Activated CD4-positive, alpha-beta T cell treated with anti-CD3 and anti-CD28 coated beads for 48 hours (primary cell): ENCODE measurements around the gene KRTAP10-2.

Source experiments
- DNase-seq: peaks from one replicate; pipeline ENCODE4 v3.0.0-alpha.2; 2020

The KRTAP10-2 gene

GRCh38 chr21:44537930-44538911, 13.1 kb downstream of the KRTAP10-2 start:
- DNase-seq = no peak

DNA sequence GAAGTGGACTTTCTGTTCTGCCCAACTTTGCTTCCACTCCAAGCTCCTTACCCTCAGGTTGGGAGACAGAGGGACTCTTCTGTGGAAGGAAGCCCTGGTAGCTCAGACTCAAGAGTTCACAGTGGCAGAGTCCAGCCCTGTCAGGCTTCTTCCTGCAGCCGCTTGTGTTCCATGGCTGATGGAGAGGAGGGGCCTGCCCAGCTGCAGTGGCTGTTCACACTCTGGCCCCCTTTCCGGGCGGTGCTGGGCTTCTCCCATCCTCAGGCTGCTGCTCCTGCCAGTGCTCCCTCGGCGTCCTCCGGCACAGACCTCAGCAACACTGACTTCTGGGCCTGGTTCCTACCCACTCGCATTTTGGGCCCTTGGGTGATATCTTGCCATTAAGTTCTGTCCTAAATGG, 15.3 kb downstream of the KRTAP10-2 start:
- peak; percentile 0 for DNase-seq

- no peak for DNase-seq
Observed at GRCh38 chr21:44534688-44535087, 16.6 kb downstream of the KRTAP10-2 start.

DNA sequence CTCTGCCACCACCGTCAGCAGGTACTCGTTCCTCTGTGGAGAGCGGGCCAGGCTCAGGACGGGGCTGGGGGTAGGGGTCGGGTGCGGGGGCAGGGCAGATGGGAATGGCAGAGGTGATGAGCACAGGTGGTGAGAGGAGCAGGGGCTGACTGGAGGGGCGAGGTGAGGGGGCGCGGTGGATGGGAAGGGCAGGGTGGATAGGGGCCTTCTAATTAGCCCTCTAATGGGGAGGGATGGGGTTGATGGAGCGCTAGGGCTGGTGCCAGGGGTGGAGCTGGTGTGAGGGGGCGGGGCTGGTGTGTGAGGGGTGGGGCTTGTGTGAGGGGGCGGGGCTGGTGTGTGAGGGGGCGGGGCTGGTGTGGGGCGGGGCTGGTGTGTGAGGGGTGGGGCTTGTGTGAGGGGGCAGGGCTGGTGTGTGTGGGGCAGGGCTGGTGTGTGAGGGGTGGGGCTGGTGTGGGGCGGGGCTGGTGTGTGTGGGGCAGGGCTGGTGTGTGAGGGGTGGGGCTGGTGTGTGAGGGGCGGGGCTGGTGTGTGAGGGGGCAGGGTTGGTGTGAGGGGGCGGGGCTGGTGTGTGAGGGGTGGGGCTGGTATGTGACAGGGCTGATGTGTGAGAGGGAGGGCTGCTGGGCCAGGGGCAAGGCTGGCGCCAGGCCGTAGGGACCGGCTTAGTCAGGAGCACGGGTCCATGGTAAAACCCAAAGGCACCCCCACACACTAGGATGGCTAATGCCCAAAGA, 17.2 kb downstream of the KRTAP10-2 start:
- DNase-seq = no peak

- DNase-seq = no peak
Observed at GRCh38 chr21:44533121-44533890, 18.0 kb downstream of the KRTAP10-2 start.

DNA sequence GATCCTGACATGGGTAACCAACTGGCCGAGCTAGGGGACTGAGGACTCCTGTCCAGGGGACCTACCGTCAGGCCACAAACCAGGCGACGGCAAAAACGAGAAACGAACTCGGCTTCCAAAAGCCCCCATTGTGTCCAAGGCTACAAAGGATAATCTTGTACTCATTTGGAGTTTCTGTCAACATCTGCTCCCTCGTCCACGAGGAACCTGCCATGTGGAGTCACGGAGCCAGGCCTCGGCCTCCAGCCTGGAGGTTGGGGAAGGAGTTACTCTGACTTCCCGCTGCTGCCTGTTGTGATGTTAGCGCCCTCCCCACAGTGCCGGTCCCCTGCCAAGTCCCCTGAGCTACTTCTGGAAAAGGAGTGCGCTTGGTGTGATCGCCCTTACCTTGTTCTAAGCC, 18.6 kb downstream of the KRTAP10-2 start:
- DNase-seq = no peak

DNA sequence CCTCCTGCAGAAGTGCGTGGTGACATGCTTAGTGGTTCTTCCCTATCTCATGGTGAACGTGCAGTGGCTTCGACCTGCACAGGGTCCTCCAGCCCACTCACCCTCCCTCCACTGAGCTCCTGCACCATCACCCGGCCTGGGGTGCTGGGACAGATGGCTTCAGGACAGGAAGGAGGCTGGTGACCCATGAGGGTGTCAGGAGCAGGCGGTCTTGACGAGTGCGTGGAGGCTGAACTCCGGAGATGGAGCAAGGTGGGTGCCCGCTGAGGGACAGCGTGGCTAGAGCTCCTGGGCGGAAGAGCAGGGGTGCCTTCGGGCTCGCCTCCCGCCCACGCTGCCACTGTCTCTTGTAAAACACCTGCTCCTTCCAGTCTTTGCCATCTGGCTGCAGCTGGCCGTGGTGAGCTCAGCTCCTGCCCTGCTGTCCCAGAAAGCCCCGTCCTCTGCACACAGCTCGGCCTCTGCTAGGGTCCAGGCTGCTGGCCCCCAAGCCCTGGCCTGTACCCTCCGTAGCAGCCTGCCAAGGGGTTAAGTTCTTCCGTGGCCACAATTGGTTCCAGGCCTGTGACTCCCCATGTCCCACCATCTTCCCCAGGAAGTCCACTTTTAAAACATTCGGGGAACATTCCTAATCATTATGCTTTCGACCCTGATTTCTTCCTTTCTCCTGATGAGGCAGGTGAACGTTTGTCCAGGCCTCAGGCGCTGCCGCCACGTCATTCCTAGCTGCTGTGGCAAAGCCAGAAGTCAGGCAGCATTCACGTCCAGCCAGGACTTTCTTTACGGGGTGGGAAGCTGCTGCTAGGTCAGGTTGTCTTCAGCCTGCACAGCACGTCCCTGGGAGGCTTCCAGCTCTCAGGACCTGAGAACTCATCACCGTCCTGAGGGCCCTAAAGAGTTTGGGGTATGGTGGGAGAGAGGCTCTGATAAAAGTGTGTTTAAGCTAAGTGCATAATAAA, 19.4 kb downstream of the KRTAP10-2 start:
- no peak for DNase-seq

- DNase-seq = no peak
Observed at GRCh38 chr21:44530903-44531605, 20.3 kb downstream of the KRTAP10-2 start.

DNA sequence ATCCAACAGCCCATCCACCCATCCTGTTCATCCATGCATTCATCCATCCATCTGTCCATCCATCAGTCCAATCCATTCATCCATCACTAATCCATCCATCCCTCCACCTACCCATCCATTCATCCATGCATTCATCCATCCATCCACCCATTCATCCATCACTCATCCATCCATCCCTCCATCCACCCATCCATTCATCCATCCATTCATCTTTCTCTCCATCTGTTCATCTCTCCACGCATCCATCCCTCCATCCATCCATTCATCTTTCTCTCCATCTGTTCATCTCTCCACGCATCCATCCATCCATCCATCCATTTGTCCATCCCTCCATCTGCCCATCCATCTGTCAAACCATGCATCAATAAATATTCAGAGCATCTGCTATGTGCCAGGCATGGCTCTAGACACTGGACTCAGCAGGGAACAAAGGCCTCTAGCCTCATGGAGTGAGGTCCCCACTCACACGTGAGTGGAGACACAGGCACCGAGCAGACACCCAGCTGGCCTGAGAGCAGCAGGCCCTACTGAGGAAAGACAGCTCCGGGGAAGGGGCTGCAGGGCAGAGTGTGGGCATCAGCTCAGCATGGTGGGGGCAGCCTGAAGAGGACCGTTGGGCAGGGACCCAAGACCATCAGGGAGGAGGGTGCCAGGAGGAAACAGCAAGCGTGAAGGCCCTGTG, 20.9 kb downstream of the KRTAP10-2 start:
- no peak for DNase-seq

- no peak for DNase-seq
Observed at GRCh38 chr21:44529503-44530125, 21.7 kb downstream of the KRTAP10-2 start.

GRCh38 chr21:44529011-44529421, 22.3 kb downstream of the KRTAP10-2 start:
- DNase-seq = no peak

DNA sequence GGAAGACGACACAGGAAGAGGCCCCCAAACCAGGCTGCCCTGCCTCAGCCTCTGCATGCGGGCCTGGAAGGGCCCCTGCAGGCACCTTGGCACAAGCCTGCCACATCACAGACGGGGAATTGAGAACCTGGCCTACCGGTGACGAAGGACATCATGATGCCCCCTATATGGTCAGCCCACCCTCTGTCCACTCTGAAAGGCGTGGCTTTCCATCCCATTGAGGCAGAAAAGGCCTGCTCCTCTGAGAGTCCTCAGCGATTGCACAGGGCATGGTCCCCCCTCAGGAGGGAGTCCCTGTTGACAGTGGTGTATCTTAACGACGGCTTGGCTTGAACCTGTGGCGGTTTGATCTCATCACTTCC, 22.7 kb downstream of the KRTAP10-2 start:
- no peak for DNase-seq

GRCh38 chr21:44527983-44528633, 23.2 kb downstream of the KRTAP10-2 start:
- no peak for DNase-seq

DNA sequence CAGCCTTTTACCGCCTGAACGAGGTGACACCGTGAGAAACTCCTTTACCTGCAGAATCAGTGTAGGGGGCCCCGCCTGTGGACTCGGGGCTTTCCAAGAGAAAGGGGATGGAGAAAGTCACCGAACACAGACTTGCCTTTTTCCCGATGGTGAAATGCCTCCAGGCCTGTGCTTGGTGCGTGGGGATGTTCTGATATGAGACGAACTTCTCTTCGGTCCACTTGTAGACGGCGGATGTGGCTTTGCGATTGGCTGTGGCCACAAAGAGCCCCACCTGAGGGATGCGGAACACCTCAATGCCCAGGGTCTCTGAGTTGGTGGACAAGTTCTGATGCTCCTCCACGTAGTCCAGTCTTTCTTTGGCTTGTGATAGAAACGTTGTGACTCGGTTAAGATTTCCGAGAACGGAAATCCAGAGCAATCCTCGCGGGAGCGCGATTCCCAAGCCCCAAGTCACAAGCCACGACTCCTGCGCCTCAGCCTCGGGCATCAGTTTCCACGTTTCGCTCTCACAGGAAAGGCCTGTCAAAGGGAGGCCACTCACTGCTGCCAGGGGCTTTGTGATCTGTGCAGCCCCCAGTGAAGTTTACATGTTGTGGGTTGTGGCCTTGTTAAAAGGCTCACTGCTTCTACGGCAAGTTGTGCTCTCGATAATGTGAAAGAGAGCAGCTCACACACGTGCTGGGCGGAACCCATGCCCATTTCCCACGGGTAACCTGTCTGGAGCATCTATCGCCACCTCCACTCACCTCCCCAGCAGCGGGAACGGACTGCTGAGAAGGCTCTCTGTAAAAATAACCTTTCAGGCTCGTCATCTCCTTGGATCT, 23.9 kb downstream of the KRTAP10-2 start:
- no peak for DNase-seq

GRCh38 chr21:44526096-44526997, 25.0 kb downstream of the KRTAP10-2 start:
- DNase-seq = no peak

DNA sequence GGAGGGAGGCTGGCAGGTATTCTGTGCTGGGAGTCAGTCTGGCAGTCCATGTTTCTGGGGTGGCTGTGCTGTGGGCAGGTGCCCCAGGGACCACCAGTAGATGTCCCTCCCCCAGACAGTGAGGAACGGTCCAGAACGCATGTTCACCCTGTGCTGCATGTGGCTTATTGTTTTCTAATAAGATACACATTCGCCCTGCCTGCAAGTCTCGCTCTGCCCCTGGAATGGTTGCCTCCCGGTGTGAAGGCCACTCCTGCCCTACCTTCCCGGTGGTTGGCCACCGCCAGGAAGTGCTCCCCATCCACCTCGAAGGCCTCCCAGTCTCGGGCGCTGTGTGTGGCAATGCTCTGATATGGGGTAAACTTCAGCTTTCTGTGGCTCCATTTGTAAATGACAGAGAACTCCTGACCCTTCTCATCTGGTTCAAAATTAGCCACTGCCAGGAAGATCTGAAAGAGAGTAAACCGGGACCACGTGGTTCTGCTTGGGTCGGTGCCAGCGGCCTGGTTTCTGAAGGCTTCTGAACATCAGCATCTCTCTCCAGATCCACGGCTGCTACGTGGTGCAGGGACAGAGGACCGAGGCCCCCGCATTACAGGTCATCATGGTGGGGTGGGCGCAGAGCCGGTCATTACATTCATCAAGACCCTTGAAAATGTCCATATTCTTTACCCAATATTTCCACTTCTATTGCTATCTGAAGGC, 25.8 kb downstream of the KRTAP10-2 start:
- DNase-seq = no peak
